HG03159 (cell line): ENCODE data around the gene SMARCA2.
A peak's percentile ranks its signal among the peaks of the same experiment; 100 is the strongest.
"Not testable (repeated sequence)": the region's sequence is repeated elsewhere in the genome, so short reads cannot be mapped to it uniquely, and the experiment has no call there.

Experiments
- ATAC-seq: cut with Tn5 transposase; IDR thresholded peaks from one replicate; pipeline ENCODE4 v1.9.1; 2021; ENCODE audit warnings: mild to moderate bottlenecking, moderate library complexity; ENCODE audit not compliant: unreplicated experiment

Gene SMARCA2

DNA sequence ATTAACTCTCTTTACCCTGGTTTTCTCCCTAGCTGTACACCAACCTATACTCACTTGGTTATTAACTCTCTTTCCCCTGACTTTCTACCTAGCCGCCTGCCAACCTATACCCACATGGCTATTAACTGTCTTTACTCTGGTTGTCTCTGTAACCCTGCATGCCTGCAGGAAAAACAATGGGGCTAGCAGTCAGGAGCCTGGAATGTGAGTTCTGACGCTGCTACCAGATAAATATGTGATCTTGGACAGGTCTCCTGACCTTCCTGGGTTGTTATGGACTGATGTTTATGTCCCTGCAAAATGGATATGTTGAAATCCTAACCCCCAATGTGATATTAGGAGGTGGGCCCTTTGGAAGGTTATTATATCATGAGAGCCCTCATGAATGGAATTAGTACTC, 119.2 kb downstream of the SMARCA2 start:
- no peak for ATAC-seq

DNA sequence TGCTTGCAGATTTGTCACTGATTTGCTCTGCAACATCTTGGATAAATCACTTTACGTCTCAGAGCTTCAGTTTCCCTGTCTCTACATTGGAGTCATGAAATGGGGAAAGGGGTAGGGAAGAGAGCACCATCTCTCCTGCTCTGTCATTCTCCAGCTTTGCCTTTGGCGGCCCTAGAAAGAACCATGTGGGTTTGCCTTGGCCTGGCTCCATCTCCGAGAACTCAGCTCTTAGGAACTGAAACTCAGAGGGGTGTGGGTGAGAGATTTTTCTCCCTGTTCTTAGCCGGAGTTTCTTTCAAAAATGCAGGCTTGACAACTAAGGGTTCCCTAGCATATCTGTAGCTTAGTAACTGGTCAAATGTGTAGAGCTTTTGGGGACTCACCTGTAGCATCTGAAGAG, 123.5 kb downstream of the SMARCA2 start:
- no peak for ATAC-seq

DNA sequence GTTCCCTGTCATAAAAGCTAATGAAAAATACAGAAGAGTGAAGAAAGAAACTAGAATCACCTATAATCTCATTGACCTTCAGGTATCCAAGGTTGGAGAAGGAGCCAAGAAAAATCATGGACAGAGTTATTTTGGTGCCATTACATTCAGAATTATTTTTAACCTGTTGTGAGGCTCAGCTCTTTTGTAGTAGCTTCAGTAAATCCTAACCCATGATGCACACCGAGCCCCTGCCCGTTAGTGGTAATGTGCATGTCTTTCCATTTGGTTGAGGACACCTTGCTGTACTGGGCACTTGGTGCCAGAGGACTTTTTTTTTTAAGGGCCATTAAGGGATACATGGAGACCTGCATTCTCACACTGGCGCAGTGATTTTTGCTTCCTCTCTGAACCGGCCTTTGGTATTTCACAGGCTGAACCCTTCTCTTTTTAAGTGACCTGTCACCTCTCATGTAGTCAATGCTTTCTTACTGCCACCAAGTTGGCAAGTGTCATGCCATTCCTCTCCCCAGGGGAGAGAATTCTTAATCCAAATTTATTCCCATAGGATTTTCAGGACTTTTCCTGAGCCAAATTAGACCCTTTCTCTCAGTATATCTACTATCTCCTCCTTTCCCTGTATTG, 125.6 kb downstream of the SMARCA2 start:
- ATAC-seq = no peak

GRCh38 chr9:2142212-2142611, 127.1 kb downstream of the SMARCA2 start:
- ATAC-seq = no peak

- ATAC-seq = no peak
Observed at GRCh38 chr9:2144619-2145018, 129.5 kb downstream of the SMARCA2 start.

GRCh38 chr9:2145746-2146145, 130.6 kb downstream of the SMARCA2 start:
- ATAC-seq = no peak

- ATAC-seq = not testable (repeated sequence)
Observed at GRCh38 chr9:2146700-2147099, 131.6 kb downstream of the SMARCA2 start.

DNA sequence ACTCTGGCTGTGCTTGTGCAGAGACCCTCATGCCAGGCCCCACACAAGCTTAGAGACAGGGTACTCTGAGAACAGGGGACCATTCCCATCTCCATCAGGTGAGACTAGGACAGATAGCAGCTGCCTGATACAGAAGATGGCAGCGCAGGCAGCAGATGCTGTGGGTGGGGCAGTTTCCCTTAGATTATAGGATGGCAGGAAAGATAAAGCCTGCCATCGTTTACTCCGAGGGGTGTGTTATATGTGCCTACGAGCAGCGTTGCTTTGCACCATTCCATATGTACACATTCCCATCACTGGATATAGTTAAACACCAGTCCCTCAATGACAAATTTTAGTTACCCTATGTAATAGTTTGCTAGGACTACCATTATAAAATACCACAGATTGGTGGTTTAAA, 135.2 kb downstream of the SMARCA2 start:
- ATAC-seq = no peak

DNA sequence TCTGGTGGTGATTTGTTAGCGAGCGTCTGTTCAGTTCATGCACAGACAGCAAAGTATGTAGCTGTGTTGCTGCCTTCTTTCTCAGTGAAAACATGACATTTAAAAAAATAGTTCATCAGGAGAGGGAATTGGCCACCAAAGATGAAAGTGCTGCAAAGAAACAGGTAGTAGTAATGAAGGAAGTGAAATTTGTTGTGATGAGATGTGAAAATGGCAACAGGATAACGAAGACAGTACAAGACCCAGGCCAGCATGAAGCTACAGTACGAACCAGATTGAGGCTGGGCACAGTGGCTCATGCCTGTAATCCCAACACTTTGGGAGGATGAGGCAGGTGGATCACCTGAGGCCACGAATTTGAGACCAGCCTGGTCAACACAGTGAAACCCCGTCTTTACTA, 136.0 kb downstream of the SMARCA2 start:
- ATAC-seq = no peak

- no peak for ATAC-seq
Observed at GRCh38 chr9:2152966-2153629, 138.0 kb downstream of the SMARCA2 start.

DNA sequence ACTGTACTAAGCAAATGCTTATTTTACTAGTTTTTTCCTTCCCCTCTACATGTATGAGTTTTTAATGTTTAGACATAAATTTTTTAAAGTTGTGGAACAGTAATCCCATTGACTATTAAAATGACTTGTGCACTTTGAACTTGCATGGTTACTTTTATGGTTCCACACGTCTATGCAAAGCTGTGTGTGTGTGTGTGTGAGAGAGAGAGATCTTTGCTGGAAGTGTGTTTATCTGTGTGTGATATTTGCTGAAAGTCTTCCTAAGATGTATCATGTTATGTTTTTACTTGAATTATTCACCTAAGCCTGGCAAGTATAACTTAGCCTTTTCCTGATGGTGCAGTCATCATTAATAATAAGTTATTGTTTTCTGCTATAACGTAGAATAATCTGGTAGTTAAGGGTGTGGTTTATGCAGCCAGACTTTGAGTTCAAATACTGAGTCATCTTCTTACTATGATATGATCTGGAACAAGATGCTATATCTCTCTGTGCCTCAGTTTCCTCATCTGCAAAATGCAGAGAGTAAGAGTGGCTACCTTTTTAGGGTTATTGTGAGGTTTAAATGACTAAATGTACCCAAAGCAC, 138.6 kb downstream of the SMARCA2 start:
- ATAC-seq = no peak

DNA sequence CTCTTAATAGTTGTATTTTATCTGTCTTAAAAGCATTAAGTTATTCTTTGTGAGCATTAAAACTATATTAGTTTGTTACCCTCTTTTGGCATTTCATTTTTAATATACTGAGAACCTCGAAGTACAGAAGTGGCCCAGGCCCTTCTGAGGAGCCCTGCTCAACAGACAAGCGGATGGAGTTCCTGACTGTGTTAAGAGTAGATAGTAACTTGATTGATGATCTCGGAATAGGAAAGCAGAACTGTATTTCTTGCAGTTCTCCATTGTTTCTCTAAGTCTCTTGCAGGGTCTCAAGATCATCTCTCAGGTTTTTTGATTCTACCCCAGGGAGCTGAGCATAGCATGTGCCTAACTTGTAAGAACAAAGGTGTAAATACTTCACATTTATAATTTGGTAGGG, 139.6 kb downstream of the SMARCA2 start:
- no peak for ATAC-seq

DNA sequence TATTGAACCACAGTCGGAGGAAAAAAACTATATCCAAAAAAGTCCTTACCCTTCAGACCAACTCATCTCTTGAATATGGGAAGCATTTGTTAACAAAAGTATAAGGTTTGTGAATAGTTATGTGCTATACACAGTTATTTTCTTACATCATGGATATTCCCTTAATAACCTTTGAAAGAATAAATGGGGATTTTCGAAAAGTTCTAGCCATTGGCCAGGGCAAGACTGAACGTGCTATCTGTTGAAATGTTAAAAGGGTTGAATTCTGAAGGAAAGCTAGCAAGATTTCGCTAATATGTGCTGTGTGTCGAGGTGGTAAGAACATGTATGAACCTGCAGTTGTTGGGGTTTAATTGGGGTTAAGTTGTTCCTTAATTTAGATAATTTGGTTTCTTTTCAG, 140.8 kb downstream of the SMARCA2 start:
- no peak for ATAC-seq

DNA sequence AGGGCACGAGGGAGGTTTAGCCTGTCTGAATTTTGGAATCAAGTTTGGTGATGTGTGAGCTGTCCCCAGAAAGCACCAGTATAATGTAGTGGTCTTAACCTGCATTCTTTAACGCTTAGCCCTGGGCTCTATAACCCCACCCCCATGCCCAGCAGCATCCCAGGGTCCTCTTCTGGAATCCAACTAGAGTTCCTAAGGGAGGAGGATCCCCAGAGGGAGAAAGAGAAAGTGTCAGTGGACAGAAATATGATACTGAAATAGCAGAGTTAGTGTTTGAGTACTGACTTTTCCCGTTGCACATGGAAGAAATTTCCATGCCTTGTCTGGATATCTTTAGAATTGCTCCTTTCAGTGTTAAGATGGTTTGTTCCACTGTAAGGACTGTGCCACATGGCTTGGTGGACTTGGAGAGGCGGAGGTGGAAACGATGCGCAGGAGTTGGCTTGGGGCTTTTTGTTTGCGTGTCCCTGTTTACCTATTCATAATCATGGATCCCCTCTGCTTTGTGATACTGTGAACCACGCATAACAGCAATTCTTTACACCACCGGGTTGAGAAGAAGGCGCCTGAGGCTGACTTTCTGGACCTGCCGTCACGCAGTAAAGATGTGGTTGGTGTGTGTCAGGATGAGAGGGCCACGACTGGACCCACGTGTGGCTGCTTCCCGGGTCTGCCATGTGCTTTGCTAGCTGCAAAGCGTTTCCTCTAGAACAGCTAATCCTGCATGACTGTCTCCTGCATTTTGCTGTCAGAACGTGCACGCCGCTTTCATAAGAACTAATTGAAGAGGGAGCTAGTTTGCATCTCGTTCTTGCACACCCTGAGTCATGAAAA, 142.3 kb downstream of the SMARCA2 start:
- peak; percentile 44 for ATAC-seq

DNA sequence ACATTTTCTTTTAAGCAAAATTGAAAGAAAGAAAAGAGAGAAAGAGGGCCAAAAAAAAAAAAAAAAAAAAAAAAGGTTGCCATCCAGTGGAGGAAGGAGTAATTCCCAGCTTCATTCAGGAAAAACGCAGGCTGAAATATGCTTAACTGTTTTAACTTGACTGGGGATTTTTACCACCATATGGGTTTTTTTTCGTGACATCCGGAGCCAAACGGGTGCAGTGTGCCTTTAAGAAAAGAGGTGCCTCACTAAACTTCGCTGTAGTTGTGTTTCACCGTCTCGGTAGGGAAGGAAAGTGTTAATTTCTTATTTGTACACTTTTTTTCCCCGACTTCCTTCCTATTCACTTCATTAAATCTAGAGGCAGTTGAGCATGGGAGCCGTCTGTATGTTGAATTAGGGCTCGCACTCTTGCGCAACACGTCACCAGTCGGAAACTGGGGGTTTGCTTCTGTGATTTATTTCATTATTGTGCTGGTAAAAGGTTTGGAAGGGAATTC, 143.0 kb downstream of the SMARCA2 start:
- peak; percentile 52 for ATAC-seq

- ATAC-seq = no peak
Observed at GRCh38 chr9:2158766-2159430, 143.8 kb downstream of the SMARCA2 start.

- ATAC-seq = no peak
Observed at GRCh38 chr9:2159521-2160454, 144.6 kb downstream of the SMARCA2 start.

DNA sequence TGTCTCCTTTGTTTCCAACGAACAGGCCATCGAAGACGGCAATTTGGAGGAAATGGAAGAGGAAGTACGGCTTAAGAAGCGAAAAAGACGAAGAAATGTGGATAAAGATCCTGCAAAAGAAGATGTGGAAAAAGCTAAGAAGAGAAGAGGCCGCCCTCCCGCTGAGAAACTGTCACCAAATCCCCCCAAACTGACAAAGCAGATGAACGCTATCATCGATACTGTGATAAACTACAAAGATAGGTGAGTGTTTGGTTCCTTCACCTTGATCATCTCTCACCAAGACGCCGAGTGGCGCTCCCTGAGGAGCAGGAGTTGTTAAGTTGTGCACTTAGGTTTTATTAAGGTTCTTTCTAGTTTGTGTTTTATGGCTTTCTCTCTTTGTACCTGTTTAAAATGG, 146.5 kb downstream of the SMARCA2 start:
- no peak for ATAC-seq

- ATAC-seq = no peak
Observed at GRCh38 chr9:2163231-2163885, 148.2 kb downstream of the SMARCA2 start.
